A549 (cell line): ENCODE data around the gene CLCNKB. TPM values are rescaled to one million over a fixed set of nuclear protein-coding genes. Genes with fewer than 3 reads are reported as not detected.

Experiments
- ATAC-seq, 2 experiments: fragments of 200-7000 bp in 1 of 2; fragments of >200 bp in 1 of 2; cut with Nextera tagmentation in 1 of 2; cut with Tn5 transposase in 1 of 2; 3 replicates each; pipeline versions ENCODE4 v1.8.0 to v1.9.1; 2018 to 2020; ENCODE audit warnings: mild to moderate bottlenecking in 1 of 2, moderate library complexity in 1 of 2
- CTCF ChIA-PET: fragments of 300-600 bp; sonication (Branson Sonifier 250); formaldehyde crosslinking; extraction: SDS; loops from one replicate; lab custom pipeline; 2021; ENCODE audit warnings: antibody characterized with exemption, inconsistent platforms; lab: Yijun Ruan, JAX
- POLR2A ChIA-PET: fragments of 350-600 bp; formaldehyde crosslinking; extraction: SDS; loops from one replicate; lab custom pipeline; 2021; ENCODE audit warnings: antibody characterized with exemption, inconsistent platforms; lab: Yijun Ruan, JAX
- DNase-seq, 2 experiments: peaks; one replicate each; pipeline versions ENCODE4 v3.0.0 to v3.0.0-alpha.2; 2011 to 2016; ENCODE audit warnings: low read depth in 1 of 2, low spot score in 1 of 2
- FAIRE-seq: peaks from 2 replicates; lab custom pipeline; 2011; peaks lifted over from hg19 to GRCh38; lab: Jason Lieb, UNC
- H3K27ac ChIP-seq, 2 experiments: fragments of >200 bp; sonication (Bioruptor Twin); formaldehyde crosslinking; 3 replicates each; pipeline ENCODE4 v1.5.1; 2016 to 2017
- H3K4me1 ChIP-seq: fragments of >200 bp; sonication (Bioruptor Twin); formaldehyde crosslinking; 3 replicates; pipeline ENCODE4 v1.6.1; 2016
- H3K4me2 ChIP-seq: fragments of >200 bp; sonication (Bioruptor Twin); formaldehyde crosslinking; 3 replicates; pipeline ENCODE4 v1.6.1; 2016
- H3K4me3 ChIP-seq: fragments of >200 bp; sonication (Bioruptor Twin); formaldehyde crosslinking; 3 replicates; pipeline ENCODE4 v1.5.1; 2016
- H3K9me3 ChIP-seq: fragments of >200 bp; sonication (Bioruptor Twin); formaldehyde crosslinking; 3 replicates; pipeline ENCODE4 v1.6.1; 2016
- BCL3 ChIP-seq: fragments of >200 bp; sonication (Bioruptor Twin); formaldehyde crosslinking; IDR thresholded peaks from 3 replicates; pipeline ENCODE4 v1.6.1; 2016
- CHD2 ChIP-seq: fragments of 150-350 bp; IDR thresholded peaks from 2 replicates; pipeline ENCODE4 v1.6.1; 2014; ENCODE audit warnings: low read length; ENCODE audit not compliant: partially characterized antibody
- ELK1 ChIP-seq: fragments of 150-350 bp; IDR thresholded peaks from 2 replicates; pipeline ENCODE4 v1.6.1; 2014; ENCODE audit warnings: low read depth, mild to moderate bottlenecking, low read length
- GATA3 ChIP-seq: IDR thresholded peaks from 2 replicates; pipeline ENCODE4 v1.6.1; 2012; ENCODE audit warnings: borderline replicate concordance
- HMGXB4 ChIP-seq: fragments of 250-450 bp; sonication (Bioruptor Pico); IDR thresholded peaks from 2 replicates; pipeline ENCODE4 v1.5.0; 2021; ENCODE audit warnings: mild to moderate bottlenecking, moderate library complexity, borderline replicate concordance
- JUN ChIP-seq, 2 experiments: fragments of >200 bp; sonication (Bioruptor Twin); formaldehyde crosslinking; IDR thresholded peaks; 2 replicates in 1 of 2; 3 replicates in 1 of 2; pipeline ENCODE4 v1.6.1; 2016 to 2017
- KDM5A ChIP-seq: fragments of 200-600 bp; sonication (generic); IDR thresholded peaks from 2 replicates; pipeline ENCODE4 v1.6.1; 2016; ENCODE audit warnings: antibody characterized with exemption, mild to moderate bottlenecking
- MAZ ChIP-seq: fragments of 150-350 bp; IDR thresholded peaks from 2 replicates; pipeline ENCODE4 v1.6.1; 2014; ENCODE audit warnings: antibody characterized with exemption, low read depth, low read length, borderline replicate concordance
- PBX3 ChIP-seq: IDR thresholded peaks from 2 replicates; pipeline ENCODE4 v1.6.1; 2012
- PHF8 ChIP-seq: fragments of 200-600 bp; sonication (generic); IDR thresholded peaks from 2 replicates; pipeline ENCODE4 v1.6.1; 2016; ENCODE audit warnings: low read depth, mild to moderate bottlenecking, antibody characterized with exemption, moderate library complexity, borderline replicate concordance
- POLR2A ChIP-seq: IDR thresholded peaks from 2 replicates; pipeline ENCODE4 v1.6.1; 2012; ENCODE audit warnings: mild to moderate bottlenecking, low read length
- RAD21 ChIP-seq, 2 experiments: fragments of >200 bp in 1 of 2; sonication (Bioruptor Twin) in 1 of 2; formaldehyde crosslinking in 1 of 2; IDR thresholded peaks in 1 of 2; conservative IDR thresholded peaks in 1 of 2; 2 replicates in 1 of 2; 3 replicates in 1 of 2; pipeline ENCODE4 v1.6.1; 2012 to 2018; ENCODE audit warnings: inconsistent platforms in 1 of 2
- RARB ChIP-seq: fragments of 250-450 bp; sonication (Bioruptor Pico); IDR thresholded peaks from 2 replicates; pipeline ENCODE4 v1.8.0; 2021; ENCODE audit warnings: mild to moderate bottlenecking, moderate library complexity
- REST ChIP-seq: fragments of 200-600 bp; sonication (generic); IDR thresholded peaks from 2 replicates; pipeline ENCODE4 v1.6.1; 2016; ENCODE audit warnings: antibody characterized with exemption, mild to moderate bottlenecking, moderate library complexity
- SMC3 ChIP-seq: fragments of >200 bp; sonication (Bioruptor Twin); formaldehyde crosslinking; IDR thresholded peaks from 3 replicates; pipeline ENCODE4 v1.6.1; 2018; ENCODE audit warnings: inconsistent platforms
- ZSCAN20 ChIP-seq: fragments of 250-450 bp; sonication (Bioruptor Pico); IDR thresholded peaks from 2 replicates; pipeline ENCODE4 v1.8.0; 2022; ENCODE audit warnings: mild to moderate bottlenecking, moderate library complexity
- WGBS: methylation state at CpG from one replicate; pipeline ENCODE4 v1.1.6; 2017; ENCODE audit errors: missing lambda C conversion rate; 5-methylcytosine and 5-hydroxymethylcytosine counted together
- polyA minus RNA-seq: library from RNA; depleted of rRNA, polyadenylated mRNA; stranded (reverse); fragments of >200 nt; gene quantifications from 2 replicates; pipeline ENCODE4 v1.2.3, GENCODE V29; 2011; rRNA and poly(A)+ RNA removed
- polyA plus RNA-seq, 4 experiments: library from polyadenylated mRNA; depleted of rRNA in 3 of 4; stranded (reverse); fragments of >200 nt; fragmentation: RNase III in 1 of 4; extraction: RNeasy Plus Mini Kit Qiagen cat#74134 plus additional on column Dnase treatment in 1 of 4; gene quantifications; 2 replicates in 3 of 4; 3 replicates in 1 of 4; pipeline ENCODE4 v1.2.3, GENCODE V29; 2011 to 2017

Gene CLCNKB
- 0.11 and 0.14 TPM in 2 replicates for polyA plus RNA-seq (2011; rRNA removed)
- polyA plus RNA-seq (2012; cell fraction: cytosol; rRNA removed), result 0.04 and 0.07 TPM in 2 replicates
- polyA plus RNA-seq (2012; cell fraction: nucleus; rRNA removed), result 0.39 and 0.41 TPM in 2 replicates
- 0.07 to 0.18 TPM (median 0.08 TPM) in 3 replicates for polyA plus RNA-seq (2017; fragmentation: RNase III; extraction: RNeasy Plus Mini Kit Qiagen cat#74134 plus additional on column Dnase treatment)
- polyA minus RNA-seq, result not detected in 2 replicates

- TF ChIP-seq REST (no peak), GATA3 (no peak), KDM5A (no peak), PHF8 (no peak), PBX3 (no peak)
- CTCF ChIA-PET, result interaction anchor here (1.7 to 3.2 kb wide), 2 partner anchors 12 to 30 kb away, joined by 6 to 18 read pairs; partner anchors contain the start of gene FAM131C
- Histone ChIP-seq H3K4me2 (no peak within 1 kb of the TSS), H3K9me3 (no peaks in the 10 kb centered on the region), H3K27ac (no peak within 1 kb of the TSS), H3K4me1 (no peaks in the 10 kb centered on the region; the same call in 2 of the 3 replicates), H3K4me3 (no peak within 1 kb of the TSS)
- DNase-seq (no peak), ATAC-seq (no peak), FAIRE-seq (no peak)
- whole genome bisulfite sequencing, result 0% methylated on average over 1 of the region's 7 CpGs
- POLR2A ChIA-PET, result no interaction called here
Measured at GRCh38 chr1:16043521-16043920, at the start of gene CLCNKB. Gene CLCNKB (plus strand): TSS chr1:16043782. CDS start chr1:16044493, 711 bp downstream.

GRCh38 chr1:15994081-15994480, 49.5 kb upstream of the CLCNKB start:
- FAIRE-seq, result no peak
- no peaks in the 10 kb centered on the region for H3K9me3 ChIP-seq
- ChIA-PET CTCF (interaction anchor here (1.0 to 2.5 kb wide), 18 partner anchors 11 to 202 kb away, joined by 3 to 13 read pairs (median 4); no protein-coding TSS in a partner anchor), POLR2A (no interaction called here)
- WGBS, result no CpG with 5 or more reads among the region's 10 CpGs
- H3K4me3 ChIP-seq, result no peak overlapping the region
- TF ChIP-seq CHD2 (no peak), KDM5A (no peak), HMGXB4 (no peak), JUN (IDR thresholded peaks at IDR 0.05) (no peak), SMC3 (no peak), BCL3 (no peak), MAZ (no peak), RAD21 (conservative IDR thresholded peaks at IDR 0.05 in 1 of 2, IDR thresholded peaks at IDR 0.05 in 1 of 2) (no peak), POLR2A (no peak), ELK1 (no peak), ZSCAN20 (CRISPR knock-in tag) (no peak), RARB (CRISPR knock-in tag) (no peak)
- no peak for DNase-seq
- H3K4me1 ChIP-seq, result no peaks in the 10 kb centered on the region
- H3K27ac ChIP-seq, result no peak overlapping the region
- peak in 1 of 2 experiments; percentile 32; a peak in 3 of 6 replicates for ATAC-seq
- H3K4me2 ChIP-seq, result no peak overlapping the region
